ENCODE results near the gene ZDHHC1.

DNA sequence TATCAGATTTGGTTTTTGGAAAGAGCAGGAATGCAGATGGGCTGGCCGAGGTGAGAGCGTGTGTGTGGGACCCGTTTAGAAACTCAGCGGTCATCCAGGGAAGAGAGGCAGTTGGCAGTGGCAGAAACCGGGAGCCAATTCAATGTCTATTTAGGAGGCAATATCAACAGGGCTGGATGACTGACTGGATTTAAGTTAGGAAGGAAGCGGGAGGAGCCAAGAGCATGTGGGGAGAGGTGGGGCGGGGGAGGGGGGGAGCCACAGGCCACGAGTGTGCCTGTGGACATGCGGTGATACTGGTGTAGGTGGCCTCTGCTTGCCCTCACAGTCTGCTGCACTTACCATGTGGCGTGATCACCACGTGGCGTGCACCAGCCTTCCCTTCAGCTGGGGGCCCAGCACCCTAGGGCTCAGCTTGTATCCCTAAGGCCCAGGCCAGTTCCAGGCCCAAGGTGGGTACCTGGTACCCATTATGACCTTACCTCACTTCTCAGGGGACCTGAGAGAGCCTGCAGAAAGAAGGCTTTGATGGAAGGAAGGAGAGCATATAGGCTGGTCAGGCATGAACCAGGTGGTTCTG, 12.2 kb downstream of the ZDHHC1 start:
- TF ChIP-seq, protein P1, sequence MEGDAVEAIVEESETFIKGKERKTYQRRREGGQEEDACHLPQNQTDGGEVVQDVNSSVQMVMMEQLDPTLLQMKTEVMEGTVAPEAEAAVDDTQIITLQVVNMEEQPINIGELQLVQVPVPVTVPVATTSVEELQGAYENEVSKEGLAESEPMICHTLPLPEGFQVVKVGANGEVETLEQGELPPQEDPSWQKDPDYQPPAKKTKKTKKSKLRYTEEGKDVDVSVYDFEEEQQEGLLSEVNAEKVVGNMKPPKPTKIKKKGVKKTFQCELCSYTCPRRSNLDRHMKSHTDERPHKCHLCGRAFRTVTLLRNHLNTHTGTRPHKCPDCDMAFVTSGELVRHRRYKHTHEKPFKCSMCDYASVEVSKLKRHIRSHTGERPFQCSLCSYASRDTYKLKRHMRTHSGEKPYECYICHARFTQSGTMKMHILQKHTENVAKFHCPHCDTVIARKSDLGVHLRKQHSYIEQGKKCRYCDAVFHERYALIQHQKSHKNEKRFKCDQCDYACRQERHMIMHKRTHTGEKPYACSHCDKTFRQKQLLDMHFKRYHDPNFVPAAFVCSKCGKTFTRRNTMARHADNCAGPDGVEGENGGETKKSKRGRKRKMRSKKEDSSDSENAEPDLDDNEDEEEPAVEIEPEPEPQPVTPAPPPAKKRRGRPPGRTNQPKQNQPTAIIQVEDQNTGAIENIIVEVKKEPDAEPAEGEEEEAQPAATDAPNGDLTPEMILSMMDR (IDR thresholded peaks at IDR 0.05; ENCODE audit: extremely low read depth in 1 of 2, insufficient read depth in 1 of 2, low read depth in 1 of 2, low read length in 2 of 2) = no peak
- TF ChIP-seq GATA2 (IDR thresholded peaks at IDR 0.05; ENCODE audit: insufficient read depth, insufficient read length, low read depth, low read length) (no peak), EZH2 (IDR thresholded peaks at IDR 0.05; ENCODE audit: borderline replicate concordance, low read depth, low read length, severe bottlenecking) (no peak), POLR2AphosphoS5 (IDR thresholded peaks at IDR 0.05; ENCODE audit: insufficient read depth, low read depth, low read length) (no peak), FOS (IDR thresholded peaks at IDR 0.05; ENCODE audit: borderline replicate concordance, insufficient read depth, low read length) (no peak), POLR2A (IDR thresholded peaks at IDR 0.05; ENCODE audit: low read depth, low read length) (no peak)
- TF ChIP-seq, protein P2, sequence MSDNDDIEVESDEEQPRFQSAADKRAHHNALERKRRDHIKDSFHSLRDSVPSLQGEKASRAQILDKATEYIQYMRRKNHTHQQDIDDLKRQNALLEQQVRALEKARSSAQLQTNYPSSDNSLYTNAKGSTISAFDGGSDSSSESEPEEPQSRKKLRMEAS (IDR thresholded peaks at IDR 0.05; ENCODE audit: insufficient read depth, insufficient read length) = no peak
